Measurements from ENCODE around the gene GLDN. TPM values are rescaled to one million over a fixed set of nuclear protein-coding genes. Genes with fewer than 3 reads are reported as not detected.
A peak's percentile ranks its signal among the peaks of the same experiment; 100 is the strongest.
"Not testable (repeated sequence)": the region's sequence is repeated elsewhere in the genome, so short reads cannot be mapped to it uniquely, and the experiment has no call there.

The GLDN gene
- total RNA-seq, 1 donor from 2014 or later: not detected

- no peak for DNase-seq (ENCODE audit: low read depth in 2 of 2)
These were observed 45.7 kb downstream of the GLDN start for GRCh38 chr15:51386960-51387698.

- no peak for DNase-seq (ENCODE audit: low read depth in 2 of 2)
These were observed 46.2 kb downstream of the GLDN start for GRCh38 chr15:51387699-51388041.

GRCh38 chr15:51388726-51389125, 47.3 kb downstream of the GLDN start:
- DNase-seq (ENCODE audit: low read depth in 2 of 2): no peak

- DNase-seq (ENCODE audit: low read depth in 2 of 2): no peak
These were observed 48.9 kb downstream of the GLDN start for GRCh38 chr15:51390241-51390965.

GRCh38 chr15:51390966-51391422, 49.5 kb downstream of the GLDN start:
- no peak for DNase-seq (ENCODE audit: low read depth in 2 of 2)

GRCh38 chr15:51396921-51397320, 55.5 kb downstream of the GLDN start:
- no peak for DNase-seq (ENCODE audit: low read depth in 2 of 2)

- no peak for DNase-seq (ENCODE audit: low read depth in 2 of 2)
These were observed 57.2 kb downstream of the GLDN start for GRCh38 chr15:51398626-51399025.

- DNase-seq (ENCODE audit: low read depth in 2 of 2): no peak
These were observed 59.8 kb downstream of the GLDN start for GRCh38 chr15:51401051-51401780.

GRCh38 chr15:51401872-51402517, 60.5 kb downstream of the GLDN start:
- peak; percentile 7 to 53 for DNase-seq (ENCODE audit: low read depth in 2 of 2)

GRCh38 chr15:51403072-51403878, 61.8 kb downstream of the GLDN start:
- DNase-seq (ENCODE audit: low read depth in 2 of 2): peak; percentile 7 to 44

- no peak for DNase-seq (ENCODE audit: low read depth in 2 of 2)
These were observed 62.7 kb downstream of the GLDN start for GRCh38 chr15:51403946-51404695.

- no peak for DNase-seq (ENCODE audit: low read depth in 2 of 2)
These were observed 64.5 kb downstream of the GLDN start for GRCh38 chr15:51405693-51406523.

- DNase-seq (ENCODE audit: low read depth in 2 of 2): no peak
These were observed 72.9 kb downstream of the GLDN start for GRCh38 chr15:51414256-51414860.

- DNase-seq (ENCODE audit: low read depth in 2 of 2): no peak
These were observed 74.7 kb downstream of the GLDN start for GRCh38 chr15:51416129-51416528.

GRCh38 chr15:51423040-51423439, 81.6 kb downstream of the GLDN start:
- DNase-seq (ENCODE audit: low read depth in 2 of 2): not testable (repeated sequence)

GRCh38 chr15:51424780-51425179, 83.3 kb downstream of the GLDN start:
- peak in 1 of 2 donors; percentile 34 for DNase-seq (ENCODE audit: low read depth in 2 of 2)

GRCh38 chr15:51425517-51426040, 84.1 kb downstream of the GLDN start:
- DNase-seq (ENCODE audit: low read depth in 2 of 2): peak in 1 of 2 donors; percentile 7

- DNase-seq (ENCODE audit: low read depth in 2 of 2): no peak
These were observed 97.1 kb downstream of the GLDN start for GRCh38 chr15:51438526-51438925.

Data from dermis microvascular lymphatic vessel endothelial cell (primary cell).